SK-N-MC (cell line): ENCODE measurements around the gene TXK.
A peak's percentile ranks its signal among the peaks of the same experiment; 100 is the strongest.

Experiments used
- DNase-seq: peaks from one replicate; pipeline ENCODE4 v3.0.0-alpha.2; 2011; ENCODE audit warnings: low read depth, low spot score
- H3K27ac ChIP-seq: fragments of 200-600 bp; sonication (generic); 2 replicates; pipeline ENCODE4 v1.5.1; 2016; ENCODE audit warnings: mixed run types
- H3K36me3 ChIP-seq: fragments of 200-600 bp; sonication (generic); 2 replicates; pipeline ENCODE4 v1.6.1; 2017; ENCODE audit warnings: antibody characterized with exemption, low read length, mixed read lengths; ENCODE audit not compliant: insufficient read depth
- H3K4me3 ChIP-seq: fragments of 200-600 bp; sonication (generic); 2 replicates; pipeline ENCODE4 v1.5.1; 2016
- H3K9ac ChIP-seq: fragments of 200-600 bp; sonication (generic); 2 replicates; pipeline ENCODE4 v1.8.0; 2017; ENCODE audit warnings: mixed run types, mixed read lengths; ENCODE audit not compliant: insufficient read length
- H3K9me3 ChIP-seq: fragments of 200-600 bp; sonication (generic); 2 replicates; pipeline ENCODE4 v1.6.1; 2017; ENCODE audit warnings: low read depth, mild to moderate bottlenecking, antibody characterized with exemption, low read length, moderate library complexity, mixed read lengths
- EZH2 ChIP-seq: fragments of 200-600 bp; sonication (generic); IDR thresholded peaks from one replicate; pipeline ENCODE4 v1.6.1; 2017; ENCODE audit warnings: antibody characterized with exemption
- FOXP2 ChIP-seq: optimal IDR thresholded peaks from 2 replicates; pipeline ENCODE3; 2011; ENCODE audit warnings: mild to moderate bottlenecking, moderate library complexity; ENCODE audit not compliant: insufficient read depth; ENCODE audit errors: extremely low read length, control extremely low read depth
- POLR2AphosphoS5 ChIP-seq: IDR thresholded peaks from 2 replicates; pipeline ENCODE4 v1.6.1; 2012; ENCODE audit warnings: mild to moderate bottlenecking, low read depth, low read length, borderline replicate concordance

The TXK gene

GRCh38 chr4:48103483-48104139, 30.4 kb downstream of the TXK start:
- Histone ChIP-seq H3K36me3 (no peaks in the 10 kb centered on the region), H3K9ac (no peak overlapping the region), H3K9me3 (no peaks in the 10 kb centered on the region), H3K27ac (no peak overlapping the region), H3K4me3 (no peak overlapping the region)
- DNase-seq = no peak
- TF ChIP-seq EZH2 (no peak), FOXP2 (no peak), POLR2AphosphoS5 (no peak)

- H3K4me3 ChIP-seq = no peak overlapping the region
- H3K9ac ChIP-seq = no peak overlapping the region
- TF ChIP-seq POLR2AphosphoS5 = no peak
- no peak for TF ChIP-seq EZH2
- no peak for TF ChIP-seq FOXP2
- DNase-seq = no peak
- 0 out of 2 replicates have a peak overlapping the region, but pooled peaks have one; percentile 36 for H3K27ac ChIP-seq
- H3K36me3 ChIP-seq = no peaks in the 10 kb centered on the region
- H3K9me3 ChIP-seq = no peaks in the 10 kb centered on the region
Observed at GRCh38 chr4:48102303-48102702, 31.7 kb downstream of the TXK start.

DNA sequence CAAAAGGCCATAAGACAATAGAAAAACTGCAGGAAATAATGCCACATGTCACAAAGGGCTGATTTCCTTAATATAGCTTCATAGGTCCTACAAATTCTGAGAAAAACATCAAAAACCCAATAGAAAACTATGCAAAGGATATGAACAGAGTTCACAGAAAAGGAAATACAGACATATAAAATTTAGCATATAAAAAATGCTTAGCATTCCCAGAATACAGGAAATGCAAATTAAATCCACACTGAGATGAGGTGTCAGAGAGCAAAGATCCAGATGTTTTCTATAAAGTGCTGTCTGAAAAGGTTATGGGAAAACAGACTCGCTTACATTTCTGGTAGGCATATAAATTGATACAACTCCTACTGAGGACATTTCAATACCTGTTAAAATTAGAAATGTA, 33.8 kb downstream of the TXK start:
- peak; percentile 70 for DNase-seq
- Histone ChIP-seq H3K36me3 (no peaks in the 10 kb centered on the region), H3K4me3 (peak overlapping the region; percentile 70), H3K9ac (no peak overlapping the region), H3K27ac (peak overlapping the region; percentile 81), H3K9me3 (no peaks in the 10 kb centered on the region)
- TF ChIP-seq EZH2 (no peak), POLR2AphosphoS5 (peak; percentile 53; the same call in 1 of the 2 replicates), FOXP2 (peak; percentile 14)

GRCh38 chr4:48095441-48095840, 38.6 kb downstream of the TXK start:
- TF ChIP-seq FOXP2 = no peak
- TF ChIP-seq POLR2AphosphoS5 = no peak
- TF ChIP-seq EZH2 = no peak
- Histone ChIP-seq H3K4me3 (no peak overlapping the region), H3K36me3 (no peaks in the 10 kb centered on the region), H3K27ac (no peak overlapping the region), H3K9me3 (no peaks in the 10 kb centered on the region), H3K9ac (no peak overlapping the region)
- DNase-seq = no peak

GRCh38 chr4:48093991-48094416, 40.0 kb downstream of the TXK start:
- no peak for DNase-seq
- Histone ChIP-seq H3K9ac (no peak overlapping the region), H3K9me3 (no peaks in the 10 kb centered on the region), H3K27ac (no peak overlapping the region), H3K36me3 (no peaks in the 10 kb centered on the region), H3K4me3 (no peak overlapping the region)
- TF ChIP-seq FOXP2 (no peak), POLR2AphosphoS5 (no peak), EZH2 (no peak)

- no peak overlapping the region for H3K4me3 ChIP-seq
- no peak overlapping the region for H3K9ac ChIP-seq
- no peaks in the 10 kb centered on the region for H3K36me3 ChIP-seq
- DNase-seq = no peak
- TF ChIP-seq POLR2AphosphoS5 = no peak
- TF ChIP-seq FOXP2 = no peak
- no peak for TF ChIP-seq EZH2
- no peak overlapping the region for H3K27ac ChIP-seq
- H3K9me3 ChIP-seq = no peaks in the 10 kb centered on the region
Observed at GRCh38 chr4:48090621-48091020, 43.4 kb downstream of the TXK start.

- Histone ChIP-seq H3K4me3 (no peak overlapping the region), H3K9ac (no peak overlapping the region), H3K27ac (no peak overlapping the region), H3K9me3 (no peaks in the 10 kb centered on the region), H3K36me3 (no peaks in the 10 kb centered on the region)
- DNase-seq = no peak
- TF ChIP-seq POLR2AphosphoS5 (no peak), EZH2 (no peak), FOXP2 (no peak)
Observed at GRCh38 chr4:48085821-48086589, 48.0 kb downstream of the TXK start.

- H3K9me3 ChIP-seq = no peaks in the 10 kb centered on the region
- DNase-seq = no peak
- H3K9ac ChIP-seq = no peak overlapping the region
- no peaks in the 10 kb centered on the region for H3K36me3 ChIP-seq
- TF ChIP-seq FOXP2 = no peak
- TF ChIP-seq POLR2AphosphoS5 = no peak
- no peak for TF ChIP-seq EZH2
- H3K27ac ChIP-seq = no peak overlapping the region
- no peak overlapping the region for H3K4me3 ChIP-seq
Observed at GRCh38 chr4:48082956-48083355, 51.1 kb downstream of the TXK start.

GRCh38 chr4:48081196-48081595, 52.9 kb downstream of the TXK start:
- no peak overlapping the region for H3K27ac ChIP-seq
- H3K9me3 ChIP-seq = no peaks in the 10 kb centered on the region
- TF ChIP-seq FOXP2 = no peak
- TF ChIP-seq POLR2AphosphoS5 = no peak
- TF ChIP-seq EZH2 = no peak
- no peak overlapping the region for H3K4me3 ChIP-seq
- DNase-seq = no peak
- no peak overlapping the region for H3K9ac ChIP-seq
- H3K36me3 ChIP-seq = no peaks in the 10 kb centered on the region
